ENCODE results near the gene TBCCD1.

The TBCCD1 gene

GRCh38 chr3:186534113-186534669 is 32.9 kb downstream of the TBCCD1 start:
- TF ChIP-seq SIN3A (IDR thresholded peaks at IDR 0.05; ENCODE audit: borderline replicate concordance, insufficient read depth, low read length) (no peak), REST (IDR thresholded peaks at IDR 0.05; ENCODE audit: insufficient read depth in 1 of 2, low read depth in 2 of 2, low read length in 2 of 2) (no peak), FOXP2 (optimal IDR thresholded peaks at IDR 0.05; ENCODE audit: borderline replicate concordance, extremely low read depth, extremely low read length, insufficient read depth) (no peak), POLR2AphosphoS5 (IDR thresholded peaks at IDR 0.05; ENCODE audit: low read depth, low read length) (no peak), TAF1 (IDR thresholded peaks at IDR 0.05; ENCODE audit: borderline replicate concordance, insufficient read depth, low read length) (no peak)

- TF ChIP-seq REST (IDR thresholded peaks at IDR 0.05; ENCODE audit: insufficient read depth in 1 of 2, low read depth in 2 of 2, low read length in 2 of 2) = no peak
These were observed 34.5 kb downstream of the TBCCD1 start for GRCh38 chr3:186532598-186533072.

GRCh38 chr3:186530415-186530814 is 36.7 kb downstream of the TBCCD1 start:
- TF ChIP-seq TAF1 (IDR thresholded peaks at IDR 0.05; ENCODE audit: borderline replicate concordance, insufficient read depth, low read length) (no peak), SIN3A (IDR thresholded peaks at IDR 0.05; ENCODE audit: borderline replicate concordance, insufficient read depth, low read length) (no peak), POLR2AphosphoS5 (IDR thresholded peaks at IDR 0.05; ENCODE audit: low read depth, low read length) (no peak), REST (IDR thresholded peaks at IDR 0.05; ENCODE audit: insufficient read depth in 1 of 2, low read depth in 2 of 2, low read length in 2 of 2) (no peak), FOXP2 (optimal IDR thresholded peaks at IDR 0.05; ENCODE audit: borderline replicate concordance, extremely low read depth, extremely low read length, insufficient read depth) (no peak)

- TF ChIP-seq FOXP2 (optimal IDR thresholded peaks at IDR 0.05; ENCODE audit: borderline replicate concordance, extremely low read depth, extremely low read length, insufficient read depth) (no peak), SIN3A (IDR thresholded peaks at IDR 0.05; ENCODE audit: borderline replicate concordance, insufficient read depth, low read length) (no peak), POLR2AphosphoS5 (IDR thresholded peaks at IDR 0.05; ENCODE audit: low read depth, low read length) (no peak), TAF1 (IDR thresholded peaks at IDR 0.05; ENCODE audit: borderline replicate concordance, insufficient read depth, low read length) (no peak), REST (IDR thresholded peaks at IDR 0.05; ENCODE audit: insufficient read depth in 1 of 2, low read depth in 2 of 2, low read length in 2 of 2) (no peak)
These were observed 37.7 kb downstream of the TBCCD1 start for GRCh38 chr3:186529201-186529999.
